Measurements from ENCODE around the gene USF2.

USF2 gene

DNA sequence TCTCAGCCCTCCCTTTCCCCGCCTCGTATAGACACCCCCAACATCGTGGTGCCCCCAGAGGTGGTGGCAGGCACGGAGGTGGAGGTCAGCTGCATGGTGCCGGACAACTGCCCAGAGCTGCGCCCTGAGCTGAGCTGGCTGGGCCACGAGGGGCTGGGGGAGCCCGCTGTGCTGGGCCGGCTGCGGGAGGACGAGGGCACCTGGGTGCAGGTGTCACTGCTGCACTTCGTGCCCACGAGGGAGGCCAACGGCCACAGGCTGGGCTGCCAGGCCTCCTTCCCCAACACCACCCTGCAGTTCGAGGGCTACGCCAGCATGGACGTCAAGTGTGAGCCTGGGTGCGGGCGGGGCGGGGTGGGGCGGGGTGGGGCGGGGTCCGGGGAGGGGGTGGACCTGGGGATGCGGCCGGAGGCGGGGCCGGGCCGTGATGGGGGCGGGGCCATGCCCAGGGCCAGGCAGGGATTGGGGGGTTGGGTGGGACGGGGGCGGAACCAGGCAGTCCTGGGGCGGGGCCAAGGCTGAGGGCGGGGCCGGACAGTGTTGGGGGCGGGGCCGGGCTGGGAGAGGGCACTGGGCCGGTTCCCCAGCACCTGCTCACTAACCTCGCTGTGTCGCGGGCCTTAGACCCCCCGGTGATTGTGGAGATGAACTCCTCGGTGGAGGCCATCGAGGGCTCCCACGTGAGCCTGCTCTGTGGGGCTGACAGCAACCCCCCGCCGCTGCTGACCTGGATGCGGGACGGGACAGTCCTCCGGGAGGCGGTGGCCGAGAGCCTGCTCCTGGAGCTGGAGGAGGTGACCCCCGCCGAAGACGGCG lies 31.0 kb downstream of the USF2 start:
- DNase-seq (ENCODE audit: low spot score): no peak

- DNase-seq (ENCODE audit: low spot score): no peak
Measured at GRCh38 chr19:35300339-35300649, 31.5 kb downstream of the USF2 start.

DNA sequence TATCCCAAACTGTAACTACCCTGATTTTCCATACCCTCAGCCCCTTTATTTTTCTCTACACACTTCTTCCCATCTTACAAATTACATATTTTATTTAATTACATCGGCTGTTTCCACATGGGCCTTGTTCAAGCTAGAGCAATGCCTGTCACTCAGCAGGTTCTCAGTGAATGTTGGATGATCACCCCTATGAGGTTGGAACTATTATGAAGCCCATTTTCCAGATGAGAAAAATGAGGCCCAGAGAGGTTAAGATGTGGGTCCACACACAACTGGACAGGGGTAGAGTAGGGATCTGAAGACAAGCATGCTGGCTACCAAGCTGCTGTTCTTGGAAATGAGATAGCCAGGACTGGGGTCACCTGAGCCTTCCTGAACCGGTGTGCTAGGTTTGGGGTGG lies 33.2 kb downstream of the USF2 start:
- DNase-seq (ENCODE audit: low spot score): no peak

DNA sequence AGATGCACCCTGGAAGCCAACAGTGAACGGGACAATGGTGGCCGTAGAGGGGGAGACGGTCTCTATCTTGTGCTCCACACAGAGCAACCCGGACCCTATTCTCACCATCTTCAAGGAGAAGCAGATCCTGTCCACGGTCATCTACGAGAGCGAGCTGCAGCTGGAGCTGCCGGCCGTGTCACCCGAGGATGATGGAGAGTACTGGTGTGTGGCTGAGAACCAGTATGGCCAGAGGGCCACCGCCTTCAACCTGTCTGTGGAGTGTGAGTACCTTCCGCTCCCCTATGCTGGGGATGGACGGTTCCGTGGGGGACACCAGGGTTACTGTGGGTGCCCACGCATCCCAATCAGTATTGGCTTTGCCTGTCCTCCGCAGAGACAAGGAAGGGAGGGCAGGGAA lies 33.7 kb downstream of the USF2 start:
- no peak for DNase-seq (ENCODE audit: low spot score)

- DNase-seq (ENCODE audit: low spot score): no peak
Measured at GRCh38 chr19:35303357-35303915, 34.7 kb downstream of the USF2 start.

DNA sequence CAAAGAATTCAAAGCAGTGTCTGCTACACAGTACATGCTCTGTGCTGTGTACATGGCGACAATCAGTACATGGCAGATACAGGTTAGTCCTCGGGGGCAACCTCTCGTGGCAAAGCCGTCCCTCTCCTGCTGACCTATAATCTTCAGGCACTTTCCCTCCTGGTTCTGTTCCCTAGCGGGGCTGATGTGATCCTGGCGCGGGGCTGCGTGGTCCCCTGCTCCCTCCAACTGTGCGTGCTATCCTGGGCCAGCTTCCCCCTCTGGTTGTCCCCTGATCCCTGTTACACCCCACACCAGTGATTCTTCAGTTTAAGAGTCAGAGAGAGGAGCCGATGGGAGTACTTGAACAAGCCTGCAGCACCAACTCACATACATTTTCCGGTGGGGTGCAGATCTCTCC lies 35.3 kb downstream of the USF2 start:
- DNase-seq (ENCODE audit: low spot score): no peak

DNA sequence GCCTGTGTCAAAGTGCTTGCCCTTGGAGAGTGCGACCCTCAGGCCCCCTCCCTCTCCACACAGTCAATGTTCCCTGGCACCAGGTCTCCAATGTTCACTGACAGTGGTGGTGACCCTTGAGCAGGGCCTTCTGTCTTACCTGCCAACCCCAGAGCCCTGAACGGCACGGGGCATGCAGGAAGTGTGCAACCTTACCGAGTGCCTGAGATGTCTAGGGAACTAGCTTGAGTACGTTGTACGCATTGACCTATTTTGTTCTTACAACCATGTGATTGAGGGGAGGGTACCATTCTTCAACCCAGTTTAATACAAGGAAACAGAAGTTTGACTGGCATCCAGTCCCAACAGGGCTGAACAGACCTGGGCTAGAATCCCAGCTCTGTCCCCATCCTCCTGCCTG lies 36.4 kb downstream of the USF2 start:
- no peak for DNase-seq (ENCODE audit: low spot score)

DNA sequence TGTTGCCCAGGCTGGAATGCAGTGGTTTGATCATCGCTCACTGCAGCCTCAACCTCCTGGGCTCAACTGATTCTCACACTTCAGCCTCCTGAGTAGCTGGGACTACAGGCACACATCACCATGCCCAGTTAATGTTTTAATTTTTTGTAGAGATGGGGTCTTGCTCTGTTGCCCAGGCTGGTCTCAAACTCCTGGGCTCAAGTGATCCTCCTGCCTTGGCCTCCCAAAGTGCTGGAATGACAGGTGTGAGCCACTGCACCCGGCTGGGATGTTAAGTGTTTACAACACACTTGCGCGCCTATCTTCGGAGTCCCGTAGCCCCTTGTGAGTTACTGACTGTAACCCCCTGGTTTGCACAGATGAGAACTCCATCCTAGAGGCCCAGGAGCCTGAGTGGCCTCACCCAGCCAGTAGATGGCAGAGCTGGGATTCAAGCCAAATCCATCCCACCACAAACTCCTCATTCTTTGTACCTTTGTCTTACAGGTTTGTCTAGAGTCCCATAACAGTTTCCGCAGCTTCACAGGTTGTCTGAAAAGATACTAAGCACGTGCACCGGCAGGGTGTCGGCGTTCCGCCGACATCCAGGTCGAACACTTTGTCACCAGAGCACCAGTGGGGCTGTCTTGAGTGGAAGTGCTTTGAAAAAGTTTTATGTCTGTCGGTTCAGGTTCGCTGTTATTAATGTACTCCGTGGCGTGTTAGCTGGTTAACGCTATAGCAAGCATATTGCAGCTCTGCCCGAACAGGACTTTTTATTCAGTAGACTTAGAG lies 37.9 kb downstream of the USF2 start:
- DNase-seq (ENCODE audit: low spot score): no peak

DNA sequence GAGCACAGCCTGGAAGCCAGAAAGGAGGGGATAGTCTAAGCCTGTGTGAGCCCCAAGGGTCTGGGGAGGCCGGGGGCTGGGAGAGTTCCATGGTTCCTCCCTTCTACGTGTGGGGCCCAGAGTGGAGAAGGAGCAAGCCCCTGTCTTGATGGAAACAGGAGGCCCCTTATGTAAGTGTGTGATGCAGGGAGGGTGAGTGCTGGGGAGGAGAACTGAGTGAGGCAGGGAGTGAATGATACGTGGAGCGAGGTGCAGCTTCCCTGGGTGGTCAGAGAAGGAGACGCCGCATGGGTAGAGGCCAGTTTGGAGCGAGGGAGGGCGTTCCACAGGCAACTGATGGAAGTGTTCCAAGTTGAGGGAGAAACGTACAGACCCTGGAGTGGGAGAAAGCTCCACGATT lies 39.2 kb downstream of the USF2 start:
- DNase-seq (ENCODE audit: low spot score): no peak

- no peak for DNase-seq (ENCODE audit: low spot score)
Measured at GRCh38 chr19:35308910-35309309, 40.1 kb downstream of the USF2 start.

- no peak for DNase-seq (ENCODE audit: low spot score)
Measured at GRCh38 chr19:35309481-35310279, 40.9 kb downstream of the USF2 start.

DNA sequence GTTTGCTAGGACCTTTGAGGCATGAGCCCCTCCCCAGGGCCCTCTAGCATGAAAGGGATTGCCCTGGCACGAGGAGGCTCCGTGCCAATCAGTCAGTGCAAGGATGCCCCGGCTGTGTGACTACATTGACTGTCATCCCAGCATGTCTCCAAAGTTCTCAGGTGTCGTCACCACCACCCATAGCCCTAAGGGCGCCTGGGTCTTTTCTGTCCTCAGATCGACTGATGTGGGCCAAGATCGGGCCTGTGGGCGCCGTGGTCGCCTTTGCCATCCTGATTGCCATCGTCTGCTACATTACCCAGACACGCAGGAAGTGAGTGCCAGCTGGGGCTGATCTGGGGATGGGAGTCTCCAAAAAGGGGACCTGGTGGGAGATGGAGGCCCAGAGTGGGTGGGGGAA lies 41.6 kb downstream of the USF2 start:
- no peak for DNase-seq (ENCODE audit: low spot score)

- DNase-seq (ENCODE audit: low spot score): no peak
Measured at GRCh38 chr19:35310811-35311465, 42.2 kb downstream of the USF2 start.

DNA sequence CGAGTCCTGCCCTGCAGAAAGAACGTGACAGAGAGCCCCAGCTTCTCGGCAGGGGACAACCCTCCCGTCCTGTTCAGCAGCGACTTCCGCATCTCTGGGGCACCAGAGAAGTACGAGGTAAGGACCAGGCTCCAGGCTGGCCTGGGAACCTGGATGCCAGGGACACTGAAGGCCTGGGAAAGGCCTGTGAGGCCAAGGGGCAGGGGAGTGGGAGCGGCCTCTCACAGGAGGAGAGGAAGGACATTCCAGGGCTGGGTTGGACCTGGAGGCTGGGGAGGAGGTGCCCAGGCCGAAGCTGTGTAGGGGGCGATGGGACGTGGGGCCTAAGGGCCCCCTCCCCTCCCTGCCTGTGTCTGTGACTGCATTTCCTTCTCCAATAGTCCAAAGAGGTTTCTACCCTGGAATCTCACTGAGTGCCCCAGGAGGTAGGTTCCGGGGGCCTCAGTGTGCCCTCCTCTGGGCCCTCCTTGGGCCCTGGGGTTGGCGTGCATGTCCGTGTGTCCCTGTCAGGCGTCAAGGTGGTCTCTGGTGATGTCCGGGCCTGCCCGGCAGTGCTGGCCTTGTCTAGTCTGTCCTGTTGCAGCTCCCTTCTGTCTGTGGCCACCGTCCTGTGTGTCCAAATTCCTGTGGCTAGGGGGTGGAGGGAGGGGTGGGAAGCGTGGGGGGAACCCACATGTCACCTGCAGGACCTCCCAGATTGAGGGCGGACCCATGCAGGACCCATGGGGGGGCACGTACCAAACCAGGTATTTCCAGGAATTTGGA lies 43.3 kb downstream of the USF2 start:
- no peak for DNase-seq (ENCODE audit: low spot score)

DNA sequence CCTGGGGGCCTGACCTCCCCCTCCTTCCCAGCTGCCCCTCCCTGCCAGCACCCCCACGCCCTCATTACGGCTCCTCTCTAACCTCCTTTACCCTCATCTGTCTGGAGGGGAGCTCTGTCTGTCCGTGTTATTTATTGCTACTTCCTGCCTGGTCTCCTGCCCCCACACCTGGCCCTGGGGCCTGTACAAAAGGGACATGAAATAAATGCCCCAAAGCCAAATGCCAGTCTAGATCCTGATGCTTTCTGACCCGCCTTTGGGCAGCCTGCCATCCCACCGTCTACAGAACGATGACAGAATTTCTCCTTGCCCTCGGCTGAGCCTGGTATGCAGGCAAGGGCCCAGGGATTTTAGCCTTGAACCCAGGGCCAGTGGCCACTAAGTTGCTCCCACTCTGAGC lies 44.8 kb downstream of the USF2 start:
- no peak for DNase-seq (ENCODE audit: low spot score)

GRCh38 chr19:35314031-35314430 lies 45.3 kb downstream of the USF2 start:
- DNase-seq (ENCODE audit: low spot score): no peak

GRCh38 chr19:35314858-35315470 lies 46.2 kb downstream of the USF2 start:
- no peak for DNase-seq (ENCODE audit: low spot score)

- DNase-seq (ENCODE audit: low spot score): no peak
Measured at GRCh38 chr19:35315883-35316282, 47.1 kb downstream of the USF2 start.

GRCh38 chr19:35316560-35316959 lies 47.8 kb downstream of the USF2 start:
- no peak for DNase-seq (ENCODE audit: low spot score)

- no peak for DNase-seq (ENCODE audit: low spot score)
Measured at GRCh38 chr19:35317464-35318043, 48.8 kb downstream of the USF2 start.
